K562 (cell line): Measurements from ENCODE around the gene TYMP. TPM values are rescaled to one million over a fixed set of nuclear protein-coding genes. Genes with fewer than 3 reads are reported as not detected.
A peak's percentile ranks its signal among the peaks of the same experiment; 100 is the strongest.

ENCODE experiments used
- EP300 ChIP-seq: IDR thresholded peaks from 2 replicates; pipeline ENCODE4 v1.6.1; 2012; ENCODE audit warnings: low read length, improper control_type of control experiment
- FIP1L1 ChIP-seq: fragments of 200-400 bp; formaldehyde crosslinking; IDR thresholded peaks from 2 replicates; pipeline ENCODE4 v1.6.1; 2018; ENCODE audit warnings: mild to moderate bottlenecking, low read depth, low read length; ENCODE audit not compliant: poor library complexity, severe bottlenecking
- GABPA ChIP-seq: fragments of 200-800 bp; sonication (Bioruptor generic); conservative IDR thresholded peaks from 2 replicates; pipeline ENCODE4 v1.6.1; 2016; ENCODE audit warnings: low read depth, missing genetic modification characterization, missing compliant biosample characterization
- GABPB1 ChIP-seq: sonication (generic); formaldehyde crosslinking; IDR thresholded peaks from 2 replicates; pipeline ENCODE4 v1.8.0; 2022; ENCODE audit warnings: mild to moderate bottlenecking, missing genetic modification reagents
- HCFC1 ChIP-seq: IDR thresholded peaks from 2 replicates; pipeline ENCODE4 v1.6.1; 2012; ENCODE audit warnings: low read depth, low read length, improper control_type of control experiment
- HMGN3 ChIP-seq: IDR thresholded peaks from 2 replicates; pipeline ENCODE4 v1.6.1; 2011; ENCODE audit warnings: borderline replicate concordance, low read depth, mild to moderate bottlenecking, mixed read lengths, low read length; ENCODE audit not compliant: insufficient read length; ENCODE audit errors: extremely low read depth
- KLF16 ChIP-seq: IDR thresholded peaks from 2 replicates; pipeline ENCODE4 v1.6.1; 2016; ENCODE audit warnings: antibody characterized with exemption
- NR2C1 ChIP-seq, 2 experiments: fragments of 450-650 bp; IDR thresholded peaks; 2 replicates each; pipeline ENCODE4 v1.6.1; 2017; ENCODE audit warnings: mild to moderate bottlenecking in 2 of 2, antibody characterized with exemption in 1 of 2, inconsistent platforms in 1 of 2, missing compliant biosample characterization in 1 of 2, missing genetic modification characterization in 1 of 2
- POLR2A ChIP-seq: fragments of 450-650 bp; conservative IDR thresholded peaks from 2 replicates; pipeline ENCODE4 v1.6.1; 2016
- POLR3G ChIP-seq: IDR thresholded peaks from 2 replicates; pipeline ENCODE4 v1.6.1; 2011; ENCODE audit not compliant: insufficient read length, insufficient replicate concordance; ENCODE audit errors: extremely low read depth
- RBFOX2 ChIP-seq: fragments of 200-400 bp; formaldehyde crosslinking; IDR thresholded peaks from 2 replicates; pipeline ENCODE4 v1.6.1; 2017; ENCODE audit warnings: low read depth, mild to moderate bottlenecking, low read length, moderate library complexity
- SIX5 ChIP-seq, 2 experiments: IDR thresholded peaks; 2 replicates each; pipeline ENCODE4 v1.6.1; 2011; ENCODE audit warnings: low read length in 2 of 2, borderline replicate concordance in 1 of 2, low read depth in 1 of 2, mild to moderate bottlenecking in 1 of 2, moderate library complexity in 1 of 2; ENCODE audit not compliant: insufficient read depth in 1 of 2
- SMC3 ChIP-seq: conservative IDR thresholded peaks from 2 replicates; pipeline ENCODE4 v1.6.1; 2011; ENCODE audit warnings: low read depth, low read length, improper control_type of control experiment; ENCODE audit not compliant: insufficient read depth
- XRCC5 ChIP-seq: fragments of 200-400 bp; formaldehyde crosslinking; IDR thresholded peaks from 2 replicates; pipeline ENCODE4 v1.6.1; 2017; ENCODE audit warnings: low read depth, mild to moderate bottlenecking, low read length
- ZNF354B ChIP-seq: fragments of 250-450 bp; sonication (Bioruptor Pico); IDR thresholded peaks from 2 replicates; pipeline ENCODE4 v1.4.0; 2020
- ZNF551 ChIP-seq: fragments of 250-450 bp; sonication (Bioruptor Pico); IDR thresholded peaks from 2 replicates; pipeline ENCODE4 v1.5.0; 2021; ENCODE audit warnings: mild to moderate bottlenecking, moderate library complexity
- ZNF780A ChIP-seq: fragments of 250-450 bp; sonication (Bioruptor Pico); IDR thresholded peaks from 2 replicates; pipeline ENCODE4 v1.5.0; 2021; ENCODE audit warnings: mild to moderate bottlenecking
- polyA plus RNA-seq, 8 experiments: library from polyadenylated mRNA; depleted of rRNA in 4 of 8; stranded (reverse) in 5 of 8; unstranded in 3 of 8; fragments of >200 nt; fragmentation: Nextera tagmentation in 2 of 8; fragmentation: Illumina TruSeq in 1 of 8; extraction: Ambion mirVana in 2 of 8; extraction: Trizol in 1 of 8; gene quantifications; 2 replicates each; pipeline versions ENCODE4 v1.2.1 to v1.2.3, GENCODE V29; 2011 to 2014; ENCODE audit warnings: inconsistent platforms in 1 of 8, missing spikeins in 1 of 8
- total RNA-seq, 7 experiments: library from RNA; depleted of rRNA in 6 of 7; stranded (reverse); fragments of >200 nt in 6 of 7; fragmentation: Illumina TruSeq in 2 of 7; extraction: Trizol in 2 of 7; gene quantifications; 2 replicates each; pipeline versions ENCODE4 v1.2.1 to v1.2.3, GENCODE V29; 2011 to 2021; ENCODE audit warnings: low replicate concordance in 1 of 7
- TF ChIP-seq, protein P1 (sequence below): fragments of 450-650 bp; formaldehyde crosslinking; conservative IDR thresholded peaks from 2 replicates; pipeline ENCODE4 v1.4.0; 2022; ENCODE audit warnings: mild to moderate bottlenecking, missing genetic modification characterization
- TF ChIP-seq, protein P2 (sequence below): fragments of 450-650 bp; IDR thresholded peaks from 2 replicates; pipeline ENCODE4 v1.6.1; 2017; ENCODE audit warnings: mild to moderate bottlenecking, moderate library complexity

TYMP gene
- total and polyA plus RNA-seq, 9 of the 15 experiments (the other 6 are each of a cell fraction or from before 2014, with no cell fraction given) = 0.03 to 4.0 (median 2.4) TPM; not detected in 4

GRCh38 chr22:50562523-50563412 lies 33.0 kb upstream of the TYMP start, which contains the start of gene SYCE3 (continued):
- TF ChIP-seq ZNF354B (no peak), ZNF551 (no peak), HMGN3 (peak; percentile 67), FIP1L1 (no peak), SMC3 (0 out of 2 replicates have a peak, but pooled peaks have one; percentile 23), POLR3G (no peak), GABPA (tag) (peak; percentile 84), ZNF780A (CRISPR knock-in tag) (no peak), EP300 (no peak), GABPB1 (CRISPR knock-in tag) (peak; percentile 84), SIX5 (IDR thresholded peaks at IDR 0.05; ENCODE audit: borderline replicate concordance in 1 of 2, insufficient read depth in 1 of 2, low read depth in 1 of 2, low read length in 2 of 2) (no peak), RBFOX2 (peak; percentile 73), HCFC1 (peak; percentile 33; the same call in 1 of the 2 replicates), XRCC5 (0 out of 2 replicates have a peak, but pooled peaks have one; percentile 64), POLR2A (peak; percentile 61), NR2C1 (IDR thresholded peaks at IDR 0.05) (no peak), NR2C1 (tag; IDR thresholded peaks at IDR 0.05) (no peak), KLF16 (peak; percentile 47; the same call in 1 of the 2 replicates)
- TF ChIP-seq, protein P1, sequence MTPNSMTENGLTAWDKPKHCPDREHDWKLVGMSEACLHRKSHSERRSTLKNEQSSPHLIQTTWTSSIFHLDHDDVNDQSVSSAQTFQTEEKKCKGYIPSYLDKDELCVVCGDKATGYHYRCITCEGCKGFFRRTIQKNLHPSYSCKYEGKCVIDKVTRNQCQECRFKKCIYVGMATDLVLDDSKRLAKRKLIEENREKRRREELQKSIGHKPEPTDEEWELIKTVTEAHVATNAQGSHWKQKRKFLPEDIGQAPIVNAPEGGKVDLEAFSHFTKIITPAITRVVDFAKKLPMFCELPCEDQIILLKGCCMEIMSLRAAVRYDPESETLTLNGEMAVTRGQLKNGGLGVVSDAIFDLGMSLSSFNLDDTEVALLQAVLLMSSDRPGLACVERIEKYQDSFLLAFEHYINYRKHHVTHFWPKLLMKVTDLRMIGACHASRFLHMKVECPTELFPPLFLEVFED (CRISPR knock-in tag) = no peak
- TF ChIP-seq, protein P2, sequence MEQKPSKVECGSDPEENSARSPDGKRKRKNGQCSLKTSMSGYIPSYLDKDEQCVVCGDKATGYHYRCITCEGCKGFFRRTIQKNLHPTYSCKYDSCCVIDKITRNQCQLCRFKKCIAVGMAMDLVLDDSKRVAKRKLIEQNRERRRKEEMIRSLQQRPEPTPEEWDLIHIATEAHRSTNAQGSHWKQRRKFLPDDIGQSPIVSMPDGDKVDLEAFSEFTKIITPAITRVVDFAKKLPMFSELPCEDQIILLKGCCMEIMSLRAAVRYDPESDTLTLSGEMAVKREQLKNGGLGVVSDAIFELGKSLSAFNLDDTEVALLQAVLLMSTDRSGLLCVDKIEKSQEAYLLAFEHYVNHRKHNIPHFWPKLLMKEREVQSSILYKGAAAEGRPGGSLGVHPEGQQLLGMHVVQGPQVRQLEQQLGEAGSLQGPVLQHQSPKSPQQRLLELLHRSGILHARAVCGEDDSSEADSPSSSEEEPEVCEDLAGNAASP = no peak
